Measurements from ENCODE around the gene GSTT4.

- TF ChIP-seq CTCF (IDR thresholded peaks at IDR 0.05) = no peak
- no peak for TF ChIP-seq POLR2A (IDR thresholded peaks at IDR 0.05)
Observed at GRCh38 chr22:24035296-24035695, 30.0 kb upstream of the GSTT4 start.
